Measurements from ENCODE around the gene ZNF684. TPM values are rescaled to one million over a fixed set of nuclear protein-coding genes. Genes with fewer than 3 reads are reported as not detected.

The ZNF684 gene
- total and polyA plus RNA-seq, 9 of the 15 experiments (the other 6 are each of a cell fraction or from before 2014, with no cell fraction given): 4.8 to 8.8 (median 5.5) TPM

- TF ChIP-seq CUX1 (CRISPR knock-in tag; IDR thresholded peaks at IDR 0.05) (0 out of 2 replicates have a peak, but pooled peaks have one; percentile 45), ZFP30 (CRISPR knock-in tag; IDR thresholded peaks at IDR 0.05; ENCODE audit: borderline replicate concordance) (no peak), MAFK (IDR thresholded peaks at IDR 0.05; ENCODE audit: low read length) (no peak), ZBTB8A (IDR thresholded peaks at IDR 0.05; ENCODE audit: partially characterized antibody) (no peak), NCOA4 (IDR thresholded peaks at IDR 0.05; ENCODE audit: partially characterized antibody) (no peak), TAF9B (IDR thresholded peaks at IDR 0.05; ENCODE audit: partially characterized antibody) (no peak), U2AF1 (optimal IDR thresholded peaks at IDR 0.05; ENCODE audit: low read depth, low read length) (no peak), CHAMP1 (IDR thresholded peaks at IDR 0.05) (no peak), PURB (CRISPR knock-in tag; IDR thresholded peaks at IDR 0.05; ENCODE audit: low read depth) (no peak), NBN (IDR thresholded peaks at IDR 0.05; ENCODE audit: low read depth) (peak; percentile 41; the same call in 1 of the 2 replicates), ZNF407 (IDR thresholded peaks at IDR 0.05; ENCODE audit: low read depth) (no peak), POLR2H (tag; IDR thresholded peaks at IDR 0.05; ENCODE audit: low read depth) (no peak)
These were observed 579 bp upstream of the ZNF684 start (continued) for GRCh38 chr1:40530735-40531380.

Measured in K562 (cell line).